Measurements from ENCODE around the gene PTPRD.

The PTPRD gene

GRCh38 chr9:8958358-8958757, 1654.4 kb downstream of the PTPRD start:
- Histone ChIP-seq H2AFZ (ENCODE audit: low read depth, low read length, severe bottlenecking) (no peak overlapping the region), H3K79me2 (ENCODE audit: insufficient read depth, low read length) (no peaks in the 10 kb centered on the region), H3K9me2 (replicated peaks; ENCODE audit: insufficient read depth, low read length) (no peaks in the 10 kb centered on the region), H3K9ac (ENCODE audit: low read length) (no peak overlapping the region), H3K9me3 (ENCODE audit: insufficient read depth, low read length) (no peaks in the 10 kb centered on the region), H3K4me2 (ENCODE audit: low read depth, low read length, poor library complexity, severe bottlenecking) (no peak overlapping the region), H3K27ac (ENCODE audit: low read depth, low read length) (no peak overlapping the region), H3K27me3 (ENCODE audit: low read length) (no peaks in the 10 kb centered on the region), H3F3A (ENCODE audit: insufficient read depth) (no peaks in the 10 kb centered on the region), H3K36me3 (ENCODE audit: low read length) (no peaks in the 10 kb centered on the region), H3K4me3 (ENCODE audit: insufficient read depth, low read length, poor library complexity, severe bottlenecking) (no peak overlapping the region), H4K20me1 (ENCODE audit: low read depth, low read length) (no peaks in the 10 kb centered on the region)
- no peak for TF ChIP-seq EZH2phosphoT487 (conservative IDR thresholded peaks at IDR 0.05; ENCODE audit: low read length)
- TF ChIP-seq CTCF (IDR thresholded peaks at IDR 0.05; ENCODE audit: insufficient read depth, low read length, poor library complexity, severe bottlenecking) = no peak

DNA sequence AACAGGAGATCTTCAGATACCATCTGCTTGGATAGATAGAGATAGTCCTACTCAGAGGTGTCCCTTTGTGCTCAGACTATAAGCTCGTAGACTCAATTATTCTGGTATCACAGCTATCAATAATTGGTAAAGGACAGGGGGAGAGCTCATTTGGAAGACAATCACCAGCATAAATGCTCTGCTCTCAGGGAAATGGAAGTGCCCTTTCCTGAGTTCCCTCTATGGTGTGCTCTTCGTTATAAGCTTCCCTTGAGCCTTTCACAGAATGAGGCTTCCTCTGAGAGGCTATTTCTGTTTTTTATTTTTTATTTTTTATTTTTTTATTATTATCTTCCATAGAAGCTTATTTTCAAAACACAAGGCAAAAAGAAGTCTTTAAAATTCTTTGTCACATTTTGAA, 1657.5 kb downstream of the PTPRD start:
- no peaks in the 10 kb centered on the region for H3K27me3 ChIP-seq (ENCODE audit: low read length)
- H3K27ac ChIP-seq (ENCODE audit: low read depth, low read length) = no peak overlapping the region
- no peaks in the 10 kb centered on the region for H4K20me1 ChIP-seq (ENCODE audit: low read depth, low read length)
- H3K4me2 ChIP-seq (ENCODE audit: low read depth, low read length, poor library complexity, severe bottlenecking) = no peak overlapping the region
- TF ChIP-seq EZH2phosphoT487 (conservative IDR thresholded peaks at IDR 0.05; ENCODE audit: low read length) = no peak
- no peak for TF ChIP-seq CTCF (IDR thresholded peaks at IDR 0.05; ENCODE audit: insufficient read depth, low read length, poor library complexity, severe bottlenecking)
- H3K4me3 ChIP-seq (ENCODE audit: insufficient read depth, low read length, poor library complexity, severe bottlenecking) = no peak overlapping the region
- H3K9me2 ChIP-seq (replicated peaks; ENCODE audit: insufficient read depth, low read length) = no peaks in the 10 kb centered on the region
- no peak overlapping the region for H2AFZ ChIP-seq (ENCODE audit: low read depth, low read length, severe bottlenecking)
- H3K79me2 ChIP-seq (ENCODE audit: insufficient read depth, low read length) = no peaks in the 10 kb centered on the region
- H3K9me3 ChIP-seq (ENCODE audit: insufficient read depth, low read length) = no peaks in the 10 kb centered on the region
- no peak overlapping the region for H3K9ac ChIP-seq (ENCODE audit: low read length)
- no peaks in the 10 kb centered on the region for H3F3A ChIP-seq (ENCODE audit: insufficient read depth)
- no peaks in the 10 kb centered on the region for H3K36me3 ChIP-seq (ENCODE audit: low read length)

DNA sequence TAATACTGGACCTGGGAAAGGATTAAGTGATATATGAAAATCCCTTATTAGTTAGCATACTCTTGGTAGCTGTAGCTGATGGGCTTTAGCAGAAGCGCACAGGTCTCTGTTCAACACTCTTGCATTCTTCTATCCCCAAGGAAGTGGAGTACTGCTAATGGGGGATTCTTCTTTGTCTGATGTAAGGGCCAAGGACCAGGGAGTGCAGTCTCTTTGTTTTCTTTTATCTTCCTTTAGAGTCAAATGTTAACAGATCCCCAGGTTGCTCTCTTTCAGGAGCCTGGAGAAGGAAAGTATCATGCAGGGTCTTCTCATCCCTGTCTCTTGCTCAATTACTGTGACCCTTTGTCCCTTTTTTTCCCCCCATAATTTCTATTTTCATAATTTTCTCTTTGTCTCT, 1666.3 kb downstream of the PTPRD start:
- H3K36me3 ChIP-seq (ENCODE audit: low read length) = no peaks in the 10 kb centered on the region
- H3K27me3 ChIP-seq (ENCODE audit: low read length) = no peaks in the 10 kb centered on the region
- H3K4me3 ChIP-seq (ENCODE audit: insufficient read depth, low read length, poor library complexity, severe bottlenecking) = no peak overlapping the region
- no peaks in the 10 kb centered on the region for H4K20me1 ChIP-seq (ENCODE audit: low read depth, low read length)
- H3K9ac ChIP-seq (ENCODE audit: low read length) = no peak overlapping the region
- no peak overlapping the region for H3K27ac ChIP-seq (ENCODE audit: low read depth, low read length)
- H3K79me2 ChIP-seq (ENCODE audit: insufficient read depth, low read length) = no peaks in the 10 kb centered on the region
- TF ChIP-seq EZH2phosphoT487 (conservative IDR thresholded peaks at IDR 0.05; ENCODE audit: low read length) (no peak), CTCF (IDR thresholded peaks at IDR 0.05; ENCODE audit: insufficient read depth, low read length, poor library complexity, severe bottlenecking) (no peak)
- H3K4me2 ChIP-seq (ENCODE audit: low read depth, low read length, poor library complexity, severe bottlenecking) = no peak overlapping the region
- H3K9me2 ChIP-seq (replicated peaks; ENCODE audit: insufficient read depth, low read length) = no peaks in the 10 kb centered on the region
- no peak overlapping the region for H2AFZ ChIP-seq (ENCODE audit: low read depth, low read length, severe bottlenecking)
- H3F3A ChIP-seq (ENCODE audit: insufficient read depth) = no peaks in the 10 kb centered on the region
- no peaks in the 10 kb centered on the region for H3K9me3 ChIP-seq (ENCODE audit: insufficient read depth, low read length)

DNA sequence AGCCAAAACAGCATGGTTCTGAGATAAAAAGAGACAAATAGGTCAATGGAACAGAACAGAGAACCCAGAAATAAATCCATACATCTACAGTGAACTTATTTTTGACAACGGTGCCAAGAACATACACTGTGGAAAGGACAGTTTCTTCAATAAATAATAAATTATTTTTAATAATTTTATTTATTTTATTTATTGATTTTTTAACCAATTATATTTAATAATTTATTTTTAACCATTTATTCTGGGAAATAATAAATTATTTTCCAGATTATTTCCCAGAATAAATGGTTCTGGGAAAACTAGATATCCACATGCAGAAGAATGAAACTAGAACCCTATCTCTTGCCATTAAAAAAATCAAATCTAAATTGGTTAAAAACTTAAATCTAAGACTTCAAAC, 1669.4 kb downstream of the PTPRD start:
- H3F3A ChIP-seq (ENCODE audit: insufficient read depth) = no peaks in the 10 kb centered on the region
- no peak overlapping the region for H2AFZ ChIP-seq (ENCODE audit: low read depth, low read length, severe bottlenecking)
- H3K27me3 ChIP-seq (ENCODE audit: low read length) = no peaks in the 10 kb centered on the region
- H3K4me2 ChIP-seq (ENCODE audit: low read depth, low read length, poor library complexity, severe bottlenecking) = no peak overlapping the region
- no peaks in the 10 kb centered on the region for H3K9me3 ChIP-seq (ENCODE audit: insufficient read depth, low read length)
- H4K20me1 ChIP-seq (ENCODE audit: low read depth, low read length) = no peaks in the 10 kb centered on the region
- H3K36me3 ChIP-seq (ENCODE audit: low read length) = no peaks in the 10 kb centered on the region
- no peak for TF ChIP-seq EZH2phosphoT487 (conservative IDR thresholded peaks at IDR 0.05; ENCODE audit: low read length)
- TF ChIP-seq CTCF (IDR thresholded peaks at IDR 0.05; ENCODE audit: insufficient read depth, low read length, poor library complexity, severe bottlenecking) = no peak
- H3K27ac ChIP-seq (ENCODE audit: low read depth, low read length) = no peak overlapping the region
- no peaks in the 10 kb centered on the region for H3K9me2 ChIP-seq (replicated peaks; ENCODE audit: insufficient read depth, low read length)
- no peaks in the 10 kb centered on the region for H3K79me2 ChIP-seq (ENCODE audit: insufficient read depth, low read length)
- no peak overlapping the region for H3K4me3 ChIP-seq (ENCODE audit: insufficient read depth, low read length, poor library complexity, severe bottlenecking)
- no peak overlapping the region for H3K9ac ChIP-seq (ENCODE audit: low read length)
